Endothelial cell (in vitro differentiated cells): ENCODE measurements around the gene ERP27. TPM values are rescaled to one million over a fixed set of nuclear protein-coding genes. Genes with fewer than 3 reads are reported as not detected.

Experiments used
- DNase-seq: peaks from one replicate; pipeline ENCODE4 v3.0.0; 2021; ENCODE audit warnings: low spot score
- H3K27ac Mint-ChIP-seq: one replicate; pipeline ENCODE4 v1.8.0; 2021; ENCODE audit warnings: mixed read lengths, inconsistent platforms; ENCODE audit not compliant: unreplicated experiment
- H3K27me3 Mint-ChIP-seq: one replicate; pipeline ENCODE4 v1.8.0; 2021; ENCODE audit warnings: mild to moderate bottlenecking, moderate library complexity, mixed read lengths, inconsistent platforms; ENCODE audit not compliant: unreplicated experiment
- H3K36me3 Mint-ChIP-seq: one replicate; pipeline ENCODE4 v1.8.0; 2021; ENCODE audit warnings: mild to moderate bottlenecking, low read depth, mixed read lengths, inconsistent platforms; ENCODE audit not compliant: unreplicated experiment
- H3K4me1 Mint-ChIP-seq: one replicate; pipeline ENCODE4 v1.8.0; 2021; ENCODE audit warnings: mild to moderate bottlenecking, mixed read lengths, inconsistent platforms; ENCODE audit not compliant: unreplicated experiment
- H3K4me3 Mint-ChIP-seq: one replicate; pipeline ENCODE4 v1.8.0; 2021; ENCODE audit warnings: mild to moderate bottlenecking, mixed read lengths, inconsistent platforms; ENCODE audit not compliant: unreplicated experiment
- H3K9me3 Mint-ChIP-seq: one replicate; pipeline ENCODE4 v1.8.0; 2021; ENCODE audit warnings: mixed read lengths, inconsistent platforms; ENCODE audit not compliant: unreplicated experiment
- total RNA-seq: library from RNA; stranded (reverse); fragmentation: NEBNext Ultra II Directional; extraction: Animal tissue kit (Norgen Biotek cat#: 25700); gene quantifications from one replicate; pipeline ENCODE4 v1.2.1, GENCODE V29; 2021; ENCODE audit not compliant: unreplicated experiment
- TF ChIP-seq, protein P1 (sequence below): fragments of 200-600 bp; sonication (generic); IDR thresholded peaks from one replicate; pipeline ENCODE4 v1.5.0; 2021; ENCODE audit warnings: antibody characterized with exemption; ENCODE audit not compliant: unreplicated experiment

ERP27 gene
- total RNA-seq, 1 donor from 2014 or later = 0.46 TPM

- TF ChIP-seq, protein P1, sequence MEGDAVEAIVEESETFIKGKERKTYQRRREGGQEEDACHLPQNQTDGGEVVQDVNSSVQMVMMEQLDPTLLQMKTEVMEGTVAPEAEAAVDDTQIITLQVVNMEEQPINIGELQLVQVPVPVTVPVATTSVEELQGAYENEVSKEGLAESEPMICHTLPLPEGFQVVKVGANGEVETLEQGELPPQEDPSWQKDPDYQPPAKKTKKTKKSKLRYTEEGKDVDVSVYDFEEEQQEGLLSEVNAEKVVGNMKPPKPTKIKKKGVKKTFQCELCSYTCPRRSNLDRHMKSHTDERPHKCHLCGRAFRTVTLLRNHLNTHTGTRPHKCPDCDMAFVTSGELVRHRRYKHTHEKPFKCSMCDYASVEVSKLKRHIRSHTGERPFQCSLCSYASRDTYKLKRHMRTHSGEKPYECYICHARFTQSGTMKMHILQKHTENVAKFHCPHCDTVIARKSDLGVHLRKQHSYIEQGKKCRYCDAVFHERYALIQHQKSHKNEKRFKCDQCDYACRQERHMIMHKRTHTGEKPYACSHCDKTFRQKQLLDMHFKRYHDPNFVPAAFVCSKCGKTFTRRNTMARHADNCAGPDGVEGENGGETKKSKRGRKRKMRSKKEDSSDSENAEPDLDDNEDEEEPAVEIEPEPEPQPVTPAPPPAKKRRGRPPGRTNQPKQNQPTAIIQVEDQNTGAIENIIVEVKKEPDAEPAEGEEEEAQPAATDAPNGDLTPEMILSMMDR = no peak
- H3K4me3 Mint-ChIP-seq = no peak overlapping the region
- H3K9me3 Mint-ChIP-seq = no peaks in the 10 kb centered on the region
- peaks cover 5% of the 10 kb centered on the region for H3K27me3 Mint-ChIP-seq
- DNase-seq = no peak
- peaks cover 33% of the 10 kb centered on the region for H3K4me1 Mint-ChIP-seq
- H3K36me3 Mint-ChIP-seq = peaks cover 39% of the 10 kb centered on the region
- no peak overlapping the region for H3K27ac Mint-ChIP-seq
Observed at GRCh38 chr12:14946162-14946561, 7.8 kb upstream of the ERP27 start.

- Mint-ChIP-seq H3K27me3 (peaks cover 6% of the 10 kb centered on the region), H3K27ac (no peak overlapping the region), H3K9me3 (no peaks in the 10 kb centered on the region), H3K4me1 (peaks cover 9% of the 10 kb centered on the region), H3K4me3 (peak overlapping the region; percentile 62), H3K36me3 (peaks cover 21% of the 10 kb centered on the region)
- DNase-seq = no peak
- TF ChIP-seq, protein P1 = no peak
Observed at GRCh38 chr12:14942196-14942931, 4.0 kb upstream of the ERP27 start.

GRCh38 chr12:14941369-14941768 is 3.0 kb upstream of the ERP27 start:
- DNase-seq = no peak
- TF ChIP-seq, protein P1 = no peak
- Mint-ChIP-seq H3K4me3 (no peak overlapping the region), H3K9me3 (no peaks in the 10 kb centered on the region), H3K27ac (no peak overlapping the region), H3K4me1 (peaks cover 5% of the 10 kb centered on the region), H3K36me3 (peaks cover 18% of the 10 kb centered on the region), H3K27me3 (peaks cover 6% of the 10 kb centered on the region)

DNA sequence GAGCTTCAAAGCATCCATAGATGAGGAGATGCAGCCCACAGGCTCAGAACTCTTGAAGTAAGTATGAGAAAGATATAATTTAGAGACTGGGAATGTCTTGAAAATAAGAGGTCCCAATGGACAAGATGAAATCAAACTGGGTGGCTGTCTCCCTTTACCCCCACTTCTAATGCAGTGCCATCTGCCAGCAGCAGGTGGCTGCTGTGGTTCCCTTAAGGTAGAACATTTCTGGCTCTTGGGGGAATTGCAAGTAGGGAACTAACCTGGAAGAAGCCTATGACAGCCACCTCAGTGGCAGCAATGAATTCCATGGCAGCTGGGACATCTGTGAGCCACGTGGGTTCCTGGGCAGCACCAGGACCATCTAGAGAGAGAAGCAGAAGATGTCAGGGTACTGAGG is 648 bp downstream of the ERP27 start:
- no peak for DNase-seq
- no peaks in the 10 kb centered on the region for H3K9me3 Mint-ChIP-seq
- H3K27ac Mint-ChIP-seq = no peak overlapping the region

DNA sequence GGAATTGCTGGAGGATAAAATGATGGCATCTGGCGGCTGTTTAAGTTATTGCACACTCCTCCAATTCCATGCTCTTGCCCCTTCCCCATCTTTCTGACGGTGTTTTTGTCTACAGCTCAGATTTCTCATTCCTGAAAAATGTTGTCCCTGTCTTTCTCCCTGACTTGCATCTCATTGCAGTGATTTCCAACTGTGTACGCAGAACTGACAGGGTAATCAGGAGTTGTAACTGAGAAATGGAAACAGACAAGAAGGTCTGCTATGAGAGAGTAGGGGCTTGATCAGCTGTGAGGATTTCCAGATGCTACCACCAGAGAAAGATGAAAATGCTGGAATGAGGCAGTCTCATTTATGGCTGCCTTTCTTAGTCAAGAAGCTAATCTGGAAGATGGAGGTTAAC is 1.3 kb downstream of the ERP27 start:
- no peaks in the 10 kb centered on the region for H3K9me3 Mint-ChIP-seq
- no peak for DNase-seq
- TF ChIP-seq, protein P1 = no peak
- H3K27me3 Mint-ChIP-seq = peaks cover 3% of the 10 kb centered on the region
- no peak overlapping the region for H3K27ac Mint-ChIP-seq
- peaks cover 3% of the 10 kb centered on the region for H3K36me3 Mint-ChIP-seq
- no peaks in the 10 kb centered on the region for H3K4me1 Mint-ChIP-seq
- H3K4me3 Mint-ChIP-seq = no peak overlapping the region

More for the DNA sequence above, 648 bp downstream of the ERP27 start:
- Mint-ChIP-seq H3K4me3 (no peak overlapping the region), H3K27me3 (peaks cover 5% of the 10 kb centered on the region), H3K4me1 (no peaks in the 10 kb centered on the region), H3K36me3 (peaks cover 9% of the 10 kb centered on the region)
- TF ChIP-seq, protein P1 = peak; percentile 36
